Measurements from ENCODE around the gene ZIC5. TPM values are rescaled to one million over a fixed set of nuclear protein-coding genes. Genes with fewer than 3 reads are reported as not detected.

ZIC5 gene
- total and polyA plus RNA-seq, 11 donors, result not detected

DNA sequence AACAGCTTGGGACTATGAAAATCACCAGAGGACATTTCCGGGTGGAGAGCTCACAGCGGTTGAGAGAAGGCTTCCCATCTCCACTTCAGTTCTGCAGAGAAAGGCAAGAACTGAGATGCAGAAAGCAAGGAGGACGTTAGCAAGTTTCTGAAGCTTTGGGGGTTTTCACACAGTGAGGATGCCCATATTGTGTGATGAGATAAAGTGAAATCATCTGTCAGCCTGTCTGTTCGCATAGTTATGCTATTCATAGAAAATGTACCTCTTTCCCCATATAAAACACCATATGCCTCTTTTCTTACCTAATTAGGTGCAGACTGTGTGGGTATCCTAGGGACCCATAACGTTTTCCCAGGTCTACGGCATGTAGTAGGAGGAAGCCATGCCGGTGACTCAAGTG lies 27.5 kb downstream of the ZIC5 start:
- H3K9me3 ChIP-seq, result no peaks in the 10 kb centered on the region
- 72 to 78% (median 72%) methylated on average over 7 of the region's 7 CpGs for WGBS, 4 donors
- peaks cover 9 to 91% (median 26%) of the 10 kb centered on the region in 9 donors for H3K27me3 ChIP-seq
- intact Hi-C loops (cut with DNase I), result no loop called here
- no peak overlapping the region for H3K27ac ChIP-seq
- H3K36me3 ChIP-seq, result no peaks in the 10 kb centered on the region
- no peaks in the 10 kb centered on the region for H3K4me1 ChIP-seq
- DNase-seq (no peak), ATAC-seq (no peak)
- H3K4me3 ChIP-seq, result no peak overlapping the region
- TF ChIP-seq POLR2A (IDR thresholded peaks at IDR 0.05), result no peak
- TF ChIP-seq, protein P1, sequence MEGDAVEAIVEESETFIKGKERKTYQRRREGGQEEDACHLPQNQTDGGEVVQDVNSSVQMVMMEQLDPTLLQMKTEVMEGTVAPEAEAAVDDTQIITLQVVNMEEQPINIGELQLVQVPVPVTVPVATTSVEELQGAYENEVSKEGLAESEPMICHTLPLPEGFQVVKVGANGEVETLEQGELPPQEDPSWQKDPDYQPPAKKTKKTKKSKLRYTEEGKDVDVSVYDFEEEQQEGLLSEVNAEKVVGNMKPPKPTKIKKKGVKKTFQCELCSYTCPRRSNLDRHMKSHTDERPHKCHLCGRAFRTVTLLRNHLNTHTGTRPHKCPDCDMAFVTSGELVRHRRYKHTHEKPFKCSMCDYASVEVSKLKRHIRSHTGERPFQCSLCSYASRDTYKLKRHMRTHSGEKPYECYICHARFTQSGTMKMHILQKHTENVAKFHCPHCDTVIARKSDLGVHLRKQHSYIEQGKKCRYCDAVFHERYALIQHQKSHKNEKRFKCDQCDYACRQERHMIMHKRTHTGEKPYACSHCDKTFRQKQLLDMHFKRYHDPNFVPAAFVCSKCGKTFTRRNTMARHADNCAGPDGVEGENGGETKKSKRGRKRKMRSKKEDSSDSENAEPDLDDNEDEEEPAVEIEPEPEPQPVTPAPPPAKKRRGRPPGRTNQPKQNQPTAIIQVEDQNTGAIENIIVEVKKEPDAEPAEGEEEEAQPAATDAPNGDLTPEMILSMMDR (IDR thresholded peaks at IDR 0.05), result no peak

DNA sequence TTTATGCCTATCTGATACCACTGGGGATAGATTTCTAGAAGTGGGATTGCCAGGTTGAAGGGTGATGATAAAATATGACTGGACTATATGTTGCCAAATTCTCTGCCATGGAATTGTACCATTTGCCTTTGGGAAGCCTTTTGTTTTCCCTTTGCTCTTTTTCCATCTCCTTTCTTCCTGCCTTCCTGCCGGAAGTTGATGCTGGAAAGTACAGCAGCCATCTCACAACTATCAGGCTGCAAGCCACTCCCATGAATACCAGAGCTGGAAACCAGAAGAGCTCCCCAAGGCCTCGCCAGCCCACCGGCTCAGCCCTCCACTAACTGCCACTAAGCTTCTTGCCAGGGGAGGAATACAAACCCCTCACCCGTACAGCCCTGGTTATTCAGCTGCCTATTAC lies 29.7 kb downstream of the ZIC5 start:
- ATAC-seq (no peak), DNase-seq (no peak)
- 58 to 68% (median 64%) methylated on average over 4 of the region's 4 CpGs for WGBS, 4 donors
- TF ChIP-seq, protein P1 (IDR thresholded peaks at IDR 0.05), result no peak
- TF ChIP-seq POLR2A (IDR thresholded peaks at IDR 0.05), result no peak
- Histone ChIP-seq H3K4me3 (no peak overlapping the region), H3K27ac (no peak overlapping the region), H3K4me1 (no peaks in the 10 kb centered on the region), H3K27me3 (peaks cover 4 to 69% (median 17%) of the 10 kb centered on the region in 9 donors), H3K9me3 (no peaks in the 10 kb centered on the region), H3K36me3 (no peaks in the 10 kb centered on the region)
- intact Hi-C loops (cut with DNase I), result no loop called here

DNA sequence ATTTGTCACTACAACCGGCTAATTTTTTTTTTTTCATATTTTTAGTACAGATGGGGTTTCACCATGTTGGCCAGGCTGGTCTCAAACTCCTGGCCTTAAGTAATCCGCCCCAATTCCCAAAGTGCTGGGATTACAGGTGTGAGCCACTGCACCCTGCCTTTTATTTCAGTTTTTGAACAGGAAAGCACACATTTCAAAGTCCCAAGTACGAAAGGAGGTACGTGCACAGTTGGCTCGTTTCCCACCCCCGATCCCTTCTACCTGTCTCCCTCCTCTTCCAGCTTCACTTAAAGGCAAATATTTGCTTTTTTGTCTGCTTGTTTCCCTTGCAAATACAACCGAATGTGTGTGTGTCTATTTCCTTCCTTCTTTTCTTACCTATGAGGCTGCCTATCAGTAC lies 30.5 kb downstream of the ZIC5 start:
- ATAC-seq (no peak), DNase-seq (no peak)
- H3K4me1 ChIP-seq, result no peaks in the 10 kb centered on the region
- intact Hi-C loops (cut with DNase I), result no loop called here
- peaks cover 0 to 61% (median 12%) of the 10 kb centered on the region in 9 donors for H3K27me3 ChIP-seq
- no peak overlapping the region for H3K4me3 ChIP-seq
- H3K36me3 ChIP-seq, result no peaks in the 10 kb centered on the region
- H3K9me3 ChIP-seq, result no peaks in the 10 kb centered on the region
- TF ChIP-seq POLR2A (IDR thresholded peaks at IDR 0.05), result no peak
- TF ChIP-seq, protein P1 (IDR thresholded peaks at IDR 0.05), result no peak
- H3K27ac ChIP-seq, result no peak overlapping the region
- 67 to 77% (median 75%) methylated on average over 7 of the region's 7 CpGs for WGBS, 4 donors

DNA sequence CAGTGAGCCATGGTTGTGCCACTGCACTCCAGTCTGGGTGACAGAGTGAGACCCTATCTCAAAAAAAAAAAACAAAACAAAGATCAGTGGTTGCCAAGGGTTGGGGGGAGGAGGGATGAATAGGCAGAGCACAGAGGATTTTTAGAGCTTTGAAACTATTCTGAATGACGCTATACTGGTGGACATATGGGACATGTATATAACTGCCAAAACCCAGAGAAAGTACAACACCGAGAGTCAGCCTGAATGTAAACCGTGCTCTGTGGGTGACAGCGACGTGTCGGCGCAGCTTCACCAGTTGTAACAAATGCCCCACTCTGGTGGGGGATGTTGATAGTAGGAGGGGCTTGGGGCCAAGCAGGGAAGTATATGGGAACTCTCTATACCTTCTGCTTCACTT lies 32.9 kb downstream of the ZIC5 start:
- ATAC-seq (no peak), DNase-seq (no peak)
- TF ChIP-seq, protein P1 (IDR thresholded peaks at IDR 0.05), result no peak
- no peak for TF ChIP-seq POLR2A (IDR thresholded peaks at IDR 0.05)
- Histone ChIP-seq H3K4me1 (no peaks in the 10 kb centered on the region), H3K4me3 (no peak overlapping the region), H3K36me3 (no peaks in the 10 kb centered on the region), H3K27ac (no peak overlapping the region), H3K9me3 (no peaks in the 10 kb centered on the region), H3K27me3 (peaks cover 0 to 59% (median 5%) of the 10 kb centered on the region in 9 donors)
- WGBS, 4 donors, result 49 to 61% (median 53%) methylated on average over 7 of the region's 7 CpGs
- intact Hi-C loops (cut with DNase I), result no loop called here
